CD4-positive, alpha-beta T cell (primary cell): Measurements from ENCODE around the gene PPARD. TPM values are rescaled to one million over a fixed set of nuclear protein-coding genes. Genes with fewer than 3 reads are reported as not detected.
"Not testable (repeated sequence)": the region's sequence is repeated elsewhere in the genome, so short reads cannot be mapped to it uniquely, and the experiment has no call there.

ENCODE experiments used
- ATAC-seq: fragments of 200-7000 bp; cut with Tn5 transposase; one replicate; pipeline ENCODE4 v1.10.0; 2022; ENCODE audit warnings: mild to moderate bottlenecking; ENCODE audit not compliant: poor library complexity
- CTCF ChIA-PET: fragments of 350-600 bp; sonication (Branson Sonifier 250); formaldehyde crosslinking; loops from one replicate; lab custom pipeline; 2021; ENCODE audit warnings: antibody characterized with exemption, inconsistent platforms; lab: Charles Lee
- POLR2A ChIA-PET: fragments of 350-600 bp; sonication (Branson Sonifier 250); formaldehyde crosslinking; loops from one replicate; lab custom pipeline; 2021; ENCODE audit warnings: antibody characterized with exemption, inconsistent platforms; lab: Charles Lee
- DNase-seq, 14 experiments: peaks; one replicate each; pipeline ENCODE4 v3.0.0-alpha.2; 2013 to 2020; ENCODE audit warnings: mixed read lengths in 2 of 14
- H3K27ac ChIP-seq, 2 donors: one replicate each; pipeline versions ENCODE4 v1.5.1 to v1.7.0; 2013; ENCODE audit warnings: low read length in 2 of 2, low read depth in 1 of 2, mild to moderate bottlenecking in 1 of 2
- H3K27me3 ChIP-seq, 2 experiments: 1 replicate in 1 of 2; 2 replicates in 1 of 2; pipeline versions ENCODE4 v1.6.1 to v1.7.0; 2013; ENCODE audit warnings: low read length in 2 of 2, control low read depth in 1 of 2, mild to moderate bottlenecking in 1 of 2, moderate library complexity in 1 of 2; ENCODE audit not compliant: insufficient read depth in 2 of 2, control insufficient read depth in 1 of 2
- H3K36me3 ChIP-seq: one replicate; pipeline ENCODE4 v1.6.1; 2013; ENCODE audit warnings: low read length, control low read depth; ENCODE audit not compliant: insufficient read depth
- H3K4me1 ChIP-seq: one replicate; pipeline ENCODE4 v1.6.1; 2013; ENCODE audit warnings: low read length, control low read depth; ENCODE audit not compliant: insufficient read depth
- H3K4me3 ChIP-seq: one replicate; pipeline ENCODE4 v1.5.1; 2013; ENCODE audit warnings: mild to moderate bottlenecking, low read length, moderate library complexity
- H3K9me3 ChIP-seq, 2 experiments: 1 replicate in 1 of 2; 2 replicates in 1 of 2; pipeline versions ENCODE4 v1.6.1 to v1.7.0; 2013; ENCODE audit warnings: low read length in 2 of 2, mild to moderate bottlenecking in 2 of 2, control low read depth in 1 of 2, moderate library complexity in 1 of 2; ENCODE audit not compliant: control insufficient read depth in 1 of 2, insufficient read depth in 1 of 2
- H3K27ac Mint-ChIP-seq: one replicate; pipeline ENCODE4 v1.8.0; 2020; ENCODE audit warnings: mixed read lengths
- H3K27me3 Mint-ChIP-seq: one replicate; pipeline ENCODE4 v1.8.0; 2021; ENCODE audit warnings: mixed read lengths
- H3K36me3 Mint-ChIP-seq: one replicate; pipeline ENCODE4 v1.8.0; 2021; ENCODE audit warnings: low read depth, mixed read lengths
- H3K4me1 Mint-ChIP-seq: one replicate; pipeline ENCODE4 v1.8.0; 2021; ENCODE audit warnings: low read depth, mixed read lengths
- H3K4me3 Mint-ChIP-seq: one replicate; pipeline ENCODE4 v1.8.0; 2020; ENCODE audit warnings: mild to moderate bottlenecking, mixed read lengths
- H3K9me3 Mint-ChIP-seq: one replicate; pipeline ENCODE4 v1.8.0; 2020; ENCODE audit warnings: mixed read lengths
- CTCF ChIP-seq: fragments of 200-600 bp; IDR thresholded peaks from one replicate; pipeline ENCODE4 v1.8.0; 2022; ENCODE audit warnings: antibody characterized with exemption, mild to moderate bottlenecking
- intact Hi-C, 2 experiments: fragments of 100-400 bp; cut with DNase I in 1 of 2; cut with micrococcal nuclease in 1 of 2; formaldehyde crosslinking; loops; one replicate each; pipeline versions ENCODE4 v1.15.1 to v1.9.0; 2023 to 2025; cut with DNase I, micrococcal nuclease
- total RNA-seq, 174 experiments: library from RNA in 2 of 174; stranded (reverse) in 2 of 174; gene quantifications; one replicate each; pipeline ENCODE4 v1.2.3 and lab custom pipeline; 2021 to 2026

Gene PPARD
- total RNA-seq, 2 experiments from 2014 or later = 34.1 to 37.0 TPM

GRCh38 chr6:35305117-35305516 lies 37.2 kb upstream of the PPARD start:
- peaks cover 44% of the 10 kb centered on the region for H3K36me3 ChIP-seq
- H3K4me1 ChIP-seq = peaks cover 94% of the 10 kb centered on the region
- peaks cover 76% of the 10 kb centered on the region for H3K36me3 Mint-ChIP-seq
- no peaks in the 10 kb centered on the region for H3K27me3 Mint-ChIP-seq
- peak overlapping the region; percentile 55 for H3K4me3 Mint-ChIP-seq
- peaks cover 83% of the 10 kb centered on the region for H3K4me1 Mint-ChIP-seq
- no peaks in the 10 kb centered on the region for H3K9me3 Mint-ChIP-seq
- intact Hi-C loops = no loop called here
- POLR2A ChIA-PET = interaction anchor here (0.6 to 1.6 kb wide), 6 partner anchors 10 to 979 kb away, joined by 3 to 6 read pairs (median 4); partner anchors contain the start of gene FKBP5
- H3K27ac Mint-ChIP-seq = peak overlapping the region; percentile 96
- H3K9me3 ChIP-seq = no peaks in the 10 kb centered on the region
- CTCF ChIA-PET = interaction anchor here (0.6 to 1.4 kb wide), 6 partner anchors 12 to 162 kb away, joined by 3 to 5 read pairs (median 4); no protein-coding TSS in a partner anchor
- DNase-seq (peak in 7 of 14 experiments; percentile 7 to 70 (median 52)), ATAC-seq (no peak)
- peak overlapping the region; percentile 88 to 91 for H3K27ac ChIP-seq
- peak; percentile 29 for TF ChIP-seq CTCF
- peak overlapping the region; percentile 11 for H3K4me3 ChIP-seq
- no peaks in the 10 kb centered on the region for H3K27me3 ChIP-seq

- H3K27ac Mint-ChIP-seq = peak overlapping the region; percentile 99
- peaks cover 83% of the 10 kb centered on the region for H3K4me1 Mint-ChIP-seq
- ATAC-seq, H3K4me3 ChIP-seq, DNase-seq, CTCF ChIA-PET, H3K27ac ChIP-seq, H3K9me3 Mint-ChIP-seq, intact Hi-C loops, H3K9me3 ChIP-seq, H3K27me3 ChIP-seq, H3K27me3 Mint-ChIP-seq: not testable (repeated sequence)
- POLR2A ChIA-PET = interaction anchor here (0.8 to 1.3 kb wide), 2 partner anchors 18 to 21 kb away, joined by 3 to 5 read pairs; no protein-coding TSS in a partner anchor
- H3K36me3 Mint-ChIP-seq = peaks cover 85% of the 10 kb centered on the region
- H3K36me3 ChIP-seq = peaks cover 54% of the 10 kb centered on the region
- H3K4me3 Mint-ChIP-seq = peak overlapping the region; percentile 8
- H3K4me1 ChIP-seq = peaks cover 94% of the 10 kb centered on the region
These were observed 35.2 kb upstream of the PPARD start for GRCh38 chr6:35307138-35307537.

GRCh38 chr6:35308543-35308942 lies 33.8 kb upstream of the PPARD start:
- DNase-seq, H3K9me3 ChIP-seq, H3K27me3 Mint-ChIP-seq, H3K27me3 ChIP-seq, ATAC-seq, intact Hi-C loops, H3K9me3 Mint-ChIP-seq, H3K4me3 ChIP-seq: not testable (repeated sequence)
- CTCF ChIA-PET = interaction anchor here (1.8 kb wide), 1 partner anchor 12 kb away, joined by 5 read pairs; no protein-coding TSS in a partner anchor
- H3K27ac ChIP-seq = peak overlapping the region in 1 of 2 donors; percentile 95
- peaks cover 91% of the 10 kb centered on the region for H3K4me1 ChIP-seq
- peaks cover 67% of the 10 kb centered on the region for H3K36me3 ChIP-seq
- POLR2A ChIA-PET = interaction anchor here (2.6 to 9.4 kb wide), 3 partner anchors 8 to 11 kb away, joined by 12 to 74 read pairs (median 21); partner anchors contain the start of gene DEF6
- Mint-ChIP-seq H3K4me1 (peaks cover 83% of the 10 kb centered on the region), H3K27ac (peak overlapping the region; percentile 99), H3K4me3 (peak overlapping the region; percentile 84), H3K36me3 (peaks cover 86% of the 10 kb centered on the region)

DNA sequence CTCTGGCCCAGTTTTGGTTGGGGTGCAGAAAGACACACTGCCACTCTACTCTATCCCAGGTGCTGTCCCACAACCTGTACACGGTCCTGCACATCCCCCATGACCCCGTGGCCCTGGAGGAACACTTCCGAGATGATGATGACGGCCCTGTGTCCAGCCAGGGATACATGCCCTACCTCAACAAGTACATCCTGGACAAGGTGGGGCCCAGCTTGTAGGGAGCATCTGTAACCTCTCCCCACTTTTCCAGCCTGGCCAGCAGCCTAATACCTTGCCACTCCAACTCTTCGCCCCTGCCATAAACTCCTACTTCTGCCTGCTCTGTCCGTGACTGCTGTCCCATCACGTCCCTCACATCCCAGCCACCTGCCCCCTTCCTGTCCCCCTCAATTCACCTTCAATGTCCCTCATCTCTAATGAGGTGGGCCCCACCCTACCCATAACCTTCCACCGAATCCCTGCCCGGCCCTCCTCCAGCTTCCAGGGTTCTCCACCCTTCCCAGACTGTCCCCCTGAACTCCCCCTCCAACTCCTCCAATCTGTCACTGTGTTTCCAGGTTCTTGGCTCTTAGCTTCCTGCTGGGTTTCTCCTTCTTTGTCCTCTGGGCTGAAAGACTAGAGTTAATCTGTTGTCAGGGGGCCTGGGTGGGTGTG lies 32.6 kb upstream of the PPARD start:
- no peaks in the 10 kb centered on the region for H3K9me3 Mint-ChIP-seq
- CTCF ChIA-PET = interaction anchor here (1.8 to 3.6 kb wide), 5 partner anchors 11 to 158 kb away, joined by 5 to 20 read pairs (median 6); partner anchors contain the start of genes DEF6, PPARD and RPL10A
- DNase-seq (peak in 1 of 14 experiments; percentile 24), ATAC-seq (no peak)
- POLR2A ChIA-PET = interaction anchor here (0.6 to 9.4 kb wide), 8 partner anchors 9 to 719 kb away, joined by 3 to 74 read pairs (median 4); partner anchors contain the start of gene DEF6
- Histone ChIP-seq H3K9me3 (no peaks in the 10 kb centered on the region), H3K4me1 (peaks cover 79% of the 10 kb centered on the region), H3K27me3 (no peaks in the 10 kb centered on the region), H3K36me3 (peaks cover 61% of the 10 kb centered on the region), H3K4me3 (no peak overlapping the region), H3K27ac (peak overlapping the region; percentile 95)
- peak overlapping the region; percentile 99 for H3K27ac Mint-ChIP-seq
- H3K27me3 Mint-ChIP-seq = no peaks in the 10 kb centered on the region
- no peak for TF ChIP-seq CTCF
- peak overlapping the region; percentile 84 for H3K4me3 Mint-ChIP-seq
- H3K4me1 Mint-ChIP-seq = peaks cover 84% of the 10 kb centered on the region
- intact Hi-C loops = loop anchor here in 1 of 2 experiments (1.0 to 2.0 kb wide), 2 partner anchors 11 to 17 kb away; no protein-coding TSS in a partner anchor
- peaks cover 86% of the 10 kb centered on the region for H3K36me3 Mint-ChIP-seq
